PC-3 (cell line): Measurements from ENCODE around the gene KIF17. TPM values are rescaled to one million over a fixed set of nuclear protein-coding genes. Genes with fewer than 3 reads are reported as not detected.

ENCODE experiments used
- ATAC-seq: fragments of 200-7000 bp; cut with Tn5 transposase; 2 replicates; pipeline ENCODE4 v1.9.1; 2020; ENCODE audit warnings: mild to moderate bottlenecking, moderate library complexity
- BruUV-seq: library from RNA; stranded (reverse); fragments of 400-500 nt; replicated peaks from 2 replicates; lab custom pipeline; 2021; lab: Mats Ljungman, UMichigan
- CTCF ChIA-PET: fragments of 300-600 bp; sonication (Branson Sonifier 250); formaldehyde crosslinking; loops from one replicate; lab custom pipeline; 2022; ENCODE audit warnings: antibody characterized with exemption; lab: Charles Lee
- POLR2A ChIA-PET: fragments of 300-600 bp; sonication (Branson Sonifier 250); formaldehyde crosslinking; loops from one replicate; lab custom pipeline; 2022; ENCODE audit warnings: antibody characterized with exemption; ENCODE audit not compliant: unreplicated experiment; lab: Charles Lee
- DNase-seq: peaks from one replicate; pipeline ENCODE4 v3.0.0-alpha.2; 2015
- H2AFZ ChIP-seq: fragments of 300-600 bp; sonication (generic); 2 replicates; pipeline ENCODE4 v1.6.0; 2016; ENCODE audit warnings: antibody characterized with exemption, low read length
- H3F3A ChIP-seq: fragments of 300-600 bp; sonication (generic); one replicate; pipeline ENCODE4 v1.6.0; 2017; ENCODE audit warnings: antibody characterized with exemption, low read length, control low read depth, mild to moderate bottlenecking; ENCODE audit not compliant: unreplicated experiment
- H3K27ac ChIP-seq: fragments of 300-600 bp; sonication (generic); 2 replicates; pipeline ENCODE4 v1.5.1; 2016; ENCODE audit warnings: mild to moderate bottlenecking, low read length
- H3K27me3 ChIP-seq: fragments of 300-600 bp; sonication (generic); 2 replicates; pipeline ENCODE4 v1.6.1; 2016; ENCODE audit warnings: low read length, mixed read lengths
- H3K36me3 ChIP-seq: fragments of 300-600 bp; sonication (generic); 2 replicates; pipeline ENCODE4 v1.6.1; 2016; ENCODE audit warnings: low read depth, mixed run types, low read length, mixed read lengths
- H3K4me1 ChIP-seq: fragments of 300-600 bp; sonication (generic); 2 replicates; pipeline ENCODE4 v1.5.1; 2016; ENCODE audit warnings: low read length; ENCODE audit not compliant: insufficient read depth
- H3K4me2 ChIP-seq: fragments of 300-600 bp; sonication (generic); 2 replicates; pipeline ENCODE4 v1.6.0; 2016; ENCODE audit warnings: low read length
- H3K4me3 ChIP-seq: fragments of 300-600 bp; sonication (generic); 2 replicates; pipeline ENCODE4 v1.5.1; 2016; ENCODE audit warnings: mild to moderate bottlenecking, low read length, mixed read lengths
- H3K79me2 ChIP-seq: fragments of 300-600 bp; sonication (generic); 2 replicates; pipeline ENCODE4 v1.6.1; 2017; ENCODE audit warnings: low read length, mixed read lengths
- H3K9ac ChIP-seq: fragments of 300-600 bp; sonication (generic); 2 replicates; pipeline ENCODE4 v1.6.0; 2016; ENCODE audit warnings: mild to moderate bottlenecking, low read length
- H3K9me2 ChIP-seq: fragments of 300-600 bp; sonication (generic); replicated peaks from 2 replicates; pipeline ENCODE4 v1.6.1; 2016; ENCODE audit warnings: mixed run types, low read length, mixed read lengths
- H3K9me3 ChIP-seq: fragments of 300-600 bp; sonication (generic); 2 replicates; pipeline ENCODE4 v1.6.1; 2016; ENCODE audit warnings: low read length, mixed read lengths
- H4K20me1 ChIP-seq: fragments of 300-600 bp; sonication (generic); 2 replicates; pipeline ENCODE4 v1.6.1; 2016; ENCODE audit warnings: low read length, mixed read lengths
- CTCF ChIP-seq: fragments of 300-600 bp; sonication (generic); conservative IDR thresholded peaks from 2 replicates; pipeline ENCODE4 v1.5.1; 2017; ENCODE audit warnings: antibody characterized with exemption, low read depth, mild to moderate bottlenecking, low read length
- EZH2 ChIP-seq: fragments of 300-600 bp; sonication (generic); IDR thresholded peaks from one replicate; pipeline ENCODE4 v1.6.1; 2017; ENCODE audit warnings: antibody characterized with exemption, mild to moderate bottlenecking, low read length; ENCODE audit not compliant: unreplicated experiment
- EZH2phosphoT487 ChIP-seq: fragments of 300-600 bp; sonication (generic); IDR thresholded peaks from 2 replicates; pipeline ENCODE4 v1.6.1; 2018; ENCODE audit warnings: mild to moderate bottlenecking, antibody characterized with exemption, low read length, borderline replicate concordance
- intact Hi-C: fragments of 100-400 bp; cut with micrococcal nuclease; formaldehyde crosslinking; loops from 2 replicates; pipeline ENCODE4 v1.9.0; 2023
- total RNA-seq: library from RNA; depleted of rRNA; stranded (reverse); fragments of >200 nt; gene quantifications from 2 replicates; pipeline ENCODE4 v1.2.3, GENCODE V29; 2014

Gene KIF17
- total RNA-seq, 1 experiment from 2014 or later, result 0.33 TPM

GRCh38 chr1:20633190-20634064, 84.4 kb downstream of the KIF17 start, which contains the start of gene PINK1:
PINK1 (plus strand) TSS chr1:20633458; CDS start chr1:20633549, 91 bp downstream.
- peak; percentile 89 for ATAC-seq
- H3K9ac ChIP-seq, result peak within 1 kb of the TSS; percentile 79
- H3K4me3 ChIP-seq, result peak within 1 kb of the TSS; percentile 74
- TF ChIP-seq CTCF, result peak; percentile 94
- TF ChIP-seq EZH2, result no peak
- no peaks in the 10 kb centered on the region for H3K9me2 ChIP-seq
- peaks cover 13% of the 10 kb centered on the region for H3K79me2 ChIP-seq
- H3K27me3 ChIP-seq, result no peaks in the 10 kb centered on the region
- POLR2A ChIA-PET, result interaction anchor here (0.6 to 0.9 kb wide), 5 partner anchors 28 to 950 kb away, joined by 3 to 19 read pairs (median 4); partner anchors contain the start of gene DDOST
- H4K20me1 ChIP-seq, result no peaks in the 10 kb centered on the region
- peak; percentile 81 for DNase-seq
- no peaks in the 10 kb centered on the region for H3K9me3 ChIP-seq
- intact Hi-C loops, result loop anchor here (1.0 to 2.0 kb wide), 3 partner anchors 21 to 111 kb away; no protein-coding TSS in a partner anchor
- CTCF ChIA-PET, result interaction anchor here (0.5 to 1.8 kb wide), 10 partner anchors 19 to 396 kb away, joined by 3 to 22 read pairs (median 4); partner anchors contain the start of gene MUL1
- peak within 1 kb of the TSS; percentile 86 for H2AFZ ChIP-seq
- H3K4me2 ChIP-seq, result peak within 1 kb of the TSS; percentile 94
- H3K27ac ChIP-seq, result peak within 1 kb of the TSS; percentile 62
- H3K4me1 ChIP-seq, result peaks cover 18% of the 10 kb centered on the region
- no peaks in the 10 kb centered on the region for H3K36me3 ChIP-seq
- no TSS peak for BruUV-seq
- no peaks in the 10 kb centered on the region for H3F3A ChIP-seq

GRCh38 chr1:20632386-20632785, 85.4 kb downstream of the KIF17 start:
- H3K79me2 ChIP-seq, result peaks cover 13% of the 10 kb centered on the region
- no peak overlapping the region for H3K4me2 ChIP-seq
- peaks cover 18% of the 10 kb centered on the region for H3K4me1 ChIP-seq
- no peak for DNase-seq
- no peak overlapping the region for H2AFZ ChIP-seq
- no peaks in the 10 kb centered on the region for H3K36me3 ChIP-seq
- H3K4me3 ChIP-seq, result no peak overlapping the region
- no peaks in the 10 kb centered on the region for H3K9me3 ChIP-seq
- no peak overlapping the region for H3K9ac ChIP-seq
- no peak for TF ChIP-seq CTCF
- TF ChIP-seq EZH2, result no peak
- TF ChIP-seq EZH2phosphoT487, result no peak
- intact Hi-C loops, result loop anchor here (2.0 kb wide), 1 partner anchor 110 kb away; no protein-coding TSS in a partner anchor
- ChIA-PET POLR2A (no interaction called here), CTCF (no interaction called here)
- no TSS peak for BruUV-seq
- ATAC-seq, result no peak
- H3F3A ChIP-seq, result no peaks in the 10 kb centered on the region
- H4K20me1 ChIP-seq, result no peaks in the 10 kb centered on the region
- H3K9me2 ChIP-seq, result no peaks in the 10 kb centered on the region
- no peak overlapping the region for H3K27ac ChIP-seq
- H3K27me3 ChIP-seq, result no peaks in the 10 kb centered on the region
